DOHH2 (cell line): ENCODE measurements around the gene SLC39A9.

ENCODE experiments used
- H3F3A ChIP-seq: fragments of 200-600 bp; sonication (generic), shearing (Covaris generic); 2 replicates; pipeline ENCODE4 v1.6.0; 2016; ENCODE audit warnings: antibody characterized with exemption, mild to moderate bottlenecking; ENCODE audit not compliant: control insufficient read depth, insufficient read depth
- H3K27ac ChIP-seq: fragments of 200-600 bp; sonication (generic); 2 replicates; pipeline ENCODE4 v1.5.1; 2014; ENCODE audit warnings: low read depth, mild to moderate bottlenecking, low read length, moderate library complexity
- H3K27me3 ChIP-seq: fragments of 200-600 bp; sonication (generic); 2 replicates; pipeline ENCODE4 v1.6.1; 2014; ENCODE audit warnings: mild to moderate bottlenecking, low read length, mixed read lengths; ENCODE audit not compliant: control insufficient read depth
- H3K36me3 ChIP-seq: fragments of 200-600 bp; sonication (generic); 2 replicates; pipeline ENCODE4 v1.6.1; 2014; ENCODE audit warnings: mild to moderate bottlenecking, low read length, moderate library complexity, mixed read lengths; ENCODE audit not compliant: control insufficient read depth
- H3K4me1 ChIP-seq: fragments of 200-600 bp; sonication (generic); 2 replicates; pipeline ENCODE4 v1.6.1; 2014; ENCODE audit warnings: mild to moderate bottlenecking, low read length, mixed read lengths; ENCODE audit not compliant: control insufficient read depth
- H3K4me2 ChIP-seq: fragments of 200-600 bp; sonication (generic); 2 replicates; pipeline ENCODE4 v1.6.0; 2014; ENCODE audit warnings: mild to moderate bottlenecking, low read length, moderate library complexity
- H3K4me3 ChIP-seq: fragments of 200-600 bp; sonication (generic); 2 replicates; pipeline ENCODE4 v1.5.1; 2014; ENCODE audit warnings: mild to moderate bottlenecking, low read length, mixed read lengths
- H3K79me2 ChIP-seq: fragments of 200-600 bp; sonication (generic); 2 replicates; pipeline ENCODE4 v1.6.1; 2014; ENCODE audit warnings: mild to moderate bottlenecking, low read length, mixed read lengths; ENCODE audit not compliant: control insufficient read depth
- H3K9me2 ChIP-seq: fragments of 200-600 bp; sonication (generic); replicated peaks from 2 replicates; pipeline ENCODE4 v1.6.1; 2014; ENCODE audit warnings: mild to moderate bottlenecking, low read length, mixed read lengths; ENCODE audit not compliant: control insufficient read depth
- H3K9me3 ChIP-seq: fragments of 200-600 bp; sonication (generic); 2 replicates; pipeline ENCODE4 v1.6.1; 2014; ENCODE audit warnings: antibody characterized with exemption, low read length, mixed read lengths; ENCODE audit not compliant: control insufficient read depth, insufficient read depth
- H4K20me1 ChIP-seq: fragments of 200-600 bp; sonication (generic); 2 replicates; pipeline ENCODE4 v1.6.0; 2014; ENCODE audit warnings: low read depth, mild to moderate bottlenecking, antibody characterized with exemption, low read length, moderate library complexity; ENCODE audit not compliant: control insufficient read depth, insufficient read depth
- EZH2phosphoT487 ChIP-seq: fragments of 200-600 bp; sonication (generic); IDR thresholded peaks from 2 replicates; pipeline ENCODE4 v1.6.1; 2017; ENCODE audit warnings: borderline replicate concordance, mild to moderate bottlenecking, antibody characterized with exemption, low read length, moderate library complexity, mixed read lengths
- TF ChIP-seq, protein P1 (sequence below): fragments of 200-600 bp; sonication (generic); IDR thresholded peaks from one replicate; pipeline ENCODE4 v1.5.1; 2014; ENCODE audit warnings: antibody characterized with exemption, mild to moderate bottlenecking, low read depth, low read length; ENCODE audit not compliant: poor library complexity, severe bottlenecking

Gene SLC39A9

DNA sequence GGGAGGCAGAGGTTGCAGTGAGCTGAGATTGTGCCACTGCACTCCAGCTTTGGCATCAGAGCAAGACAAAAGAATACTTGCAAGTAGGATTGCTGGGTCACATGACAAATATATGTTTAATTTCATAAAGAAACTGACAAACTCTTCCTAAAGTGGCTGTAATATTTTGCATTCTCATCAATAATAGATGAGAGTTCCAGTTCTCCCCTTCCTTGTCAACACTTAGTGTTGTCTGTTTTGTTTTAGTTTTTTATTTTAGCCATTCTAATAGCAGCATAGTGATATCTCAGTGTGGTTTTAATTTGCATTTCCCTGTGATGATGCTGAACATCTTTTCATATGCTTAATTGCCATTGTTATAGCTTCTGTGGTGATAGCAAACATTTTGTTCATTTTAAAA lies 31.2 kb downstream of the SLC39A9 start:
- Histone ChIP-seq H3K36me3 (peaks cover 29% of the 10 kb centered on the region), H3K4me2 (no peak overlapping the region), H3K79me2 (peaks cover 19% of the 10 kb centered on the region)

DNA sequence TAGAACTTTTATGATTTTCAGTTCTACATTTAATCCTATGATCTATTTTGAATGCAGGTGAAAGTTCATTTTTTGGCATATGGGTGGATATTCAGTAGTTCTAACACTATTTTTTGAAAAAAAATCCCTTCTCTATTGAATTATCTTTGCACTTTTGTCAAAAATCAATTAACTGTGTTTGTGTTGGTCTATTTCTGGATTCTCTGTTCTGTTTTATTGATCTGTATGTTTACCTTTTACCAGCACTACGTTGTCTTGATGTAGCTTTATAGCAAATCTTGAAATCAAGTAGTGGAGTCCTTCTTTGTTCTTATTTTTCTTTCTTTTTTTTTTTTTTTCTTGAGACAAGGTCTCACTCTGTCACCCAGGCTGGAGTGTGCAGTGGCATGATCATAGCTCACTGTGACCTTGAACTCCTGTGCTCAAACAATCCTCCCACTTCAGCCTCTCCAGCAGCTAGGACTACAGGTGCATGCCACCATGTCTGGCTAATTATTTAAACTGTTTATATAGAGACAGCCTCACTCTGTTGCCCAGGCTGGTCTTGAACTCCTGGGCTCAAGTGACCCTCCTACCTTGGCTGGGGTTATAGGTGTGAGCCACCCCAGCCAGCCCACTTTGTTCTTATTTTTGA lies 31.9 kb downstream of the SLC39A9 start:
- Histone ChIP-seq H3K9me2 (no peaks in the 10 kb centered on the region), H4K20me1 (peaks cover 2% of the 10 kb centered on the region; the same call in 1 of the 2 replicates), H3F3A (no peaks in the 10 kb centered on the region), H3K4me3 (no peak overlapping the region), H3K79me2 (peaks cover 26% of the 10 kb centered on the region), H3K27ac (no peak overlapping the region), H3K4me1 (peaks cover 15% of the 10 kb centered on the region), H3K27me3 (no peaks in the 10 kb centered on the region), H3K9me3 (no peaks in the 10 kb centered on the region), H3K4me2 (no peak overlapping the region), H3K36me3 (peaks cover 22% of the 10 kb centered on the region)
- no peak for TF ChIP-seq EZH2phosphoT487
- TF ChIP-seq, protein P1, sequence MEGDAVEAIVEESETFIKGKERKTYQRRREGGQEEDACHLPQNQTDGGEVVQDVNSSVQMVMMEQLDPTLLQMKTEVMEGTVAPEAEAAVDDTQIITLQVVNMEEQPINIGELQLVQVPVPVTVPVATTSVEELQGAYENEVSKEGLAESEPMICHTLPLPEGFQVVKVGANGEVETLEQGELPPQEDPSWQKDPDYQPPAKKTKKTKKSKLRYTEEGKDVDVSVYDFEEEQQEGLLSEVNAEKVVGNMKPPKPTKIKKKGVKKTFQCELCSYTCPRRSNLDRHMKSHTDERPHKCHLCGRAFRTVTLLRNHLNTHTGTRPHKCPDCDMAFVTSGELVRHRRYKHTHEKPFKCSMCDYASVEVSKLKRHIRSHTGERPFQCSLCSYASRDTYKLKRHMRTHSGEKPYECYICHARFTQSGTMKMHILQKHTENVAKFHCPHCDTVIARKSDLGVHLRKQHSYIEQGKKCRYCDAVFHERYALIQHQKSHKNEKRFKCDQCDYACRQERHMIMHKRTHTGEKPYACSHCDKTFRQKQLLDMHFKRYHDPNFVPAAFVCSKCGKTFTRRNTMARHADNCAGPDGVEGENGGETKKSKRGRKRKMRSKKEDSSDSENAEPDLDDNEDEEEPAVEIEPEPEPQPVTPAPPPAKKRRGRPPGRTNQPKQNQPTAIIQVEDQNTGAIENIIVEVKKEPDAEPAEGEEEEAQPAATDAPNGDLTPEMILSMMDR: no peak

More for the DNA sequence above, 31.2 kb downstream of the SLC39A9 start:
- no peak for TF ChIP-seq EZH2phosphoT487
- TF ChIP-seq, protein P1: no peak
- H3K27me3 ChIP-seq: no peaks in the 10 kb centered on the region
- no peaks in the 10 kb centered on the region for H4K20me1 ChIP-seq
- no peak overlapping the region for H3K4me3 ChIP-seq
- H3K27ac ChIP-seq: no peak overlapping the region
- H3K9me3 ChIP-seq: no peaks in the 10 kb centered on the region
- H3K4me1 ChIP-seq: peaks cover 7% of the 10 kb centered on the region
- H3K9me2 ChIP-seq: no peaks in the 10 kb centered on the region
- no peaks in the 10 kb centered on the region for H3F3A ChIP-seq

DNA sequence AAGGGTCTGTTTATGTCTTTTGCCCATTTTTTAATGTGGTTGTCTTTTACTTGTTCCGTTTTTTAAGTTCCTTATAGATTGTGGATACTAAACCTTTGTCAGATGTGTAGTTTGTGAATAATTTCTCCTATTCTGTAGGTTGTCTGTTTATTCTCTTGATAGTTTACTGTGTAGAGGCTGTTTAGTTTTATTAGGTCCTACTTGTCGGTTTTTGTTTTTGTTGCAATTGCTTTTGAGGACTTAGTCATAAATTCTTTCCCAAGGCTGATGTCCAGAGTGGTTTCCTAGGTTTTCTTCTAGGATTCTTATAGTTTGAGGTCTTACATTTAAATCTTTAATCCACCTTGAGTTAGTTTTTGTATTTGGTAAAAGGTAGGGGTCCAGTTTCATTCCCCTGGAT lies 33.9 kb downstream of the SLC39A9 start:
- H3K27ac ChIP-seq: no peak overlapping the region
- TF ChIP-seq, protein P1: no peak
- TF ChIP-seq EZH2phosphoT487: no peak
- no peaks in the 10 kb centered on the region for H3F3A ChIP-seq
- H3K36me3 ChIP-seq: peaks cover 10% of the 10 kb centered on the region
- no peaks in the 10 kb centered on the region for H3K27me3 ChIP-seq
- H3K4me2 ChIP-seq: no peak overlapping the region
- H3K4me1 ChIP-seq: peaks cover 15% of the 10 kb centered on the region
- H3K9me2 ChIP-seq: no peaks in the 10 kb centered on the region
- no peaks in the 10 kb centered on the region for H3K9me3 ChIP-seq
- peaks cover 41% of the 10 kb centered on the region for H3K79me2 ChIP-seq
- H3K4me3 ChIP-seq: no peak overlapping the region
- peaks cover 2% of the 10 kb centered on the region for H4K20me1 ChIP-seq
